Measurements from ENCODE around the gene LRRC23. TPM values are rescaled to one million over a fixed set of nuclear protein-coding genes. Genes with fewer than 3 reads are reported as not detected.
A peak's percentile ranks its signal among the peaks of the same experiment; 100 is the strongest.

LRRC23 gene
- total RNA-seq, 2 experiments from 2014 or later = 4.6 to 5.3 TPM

DNA sequence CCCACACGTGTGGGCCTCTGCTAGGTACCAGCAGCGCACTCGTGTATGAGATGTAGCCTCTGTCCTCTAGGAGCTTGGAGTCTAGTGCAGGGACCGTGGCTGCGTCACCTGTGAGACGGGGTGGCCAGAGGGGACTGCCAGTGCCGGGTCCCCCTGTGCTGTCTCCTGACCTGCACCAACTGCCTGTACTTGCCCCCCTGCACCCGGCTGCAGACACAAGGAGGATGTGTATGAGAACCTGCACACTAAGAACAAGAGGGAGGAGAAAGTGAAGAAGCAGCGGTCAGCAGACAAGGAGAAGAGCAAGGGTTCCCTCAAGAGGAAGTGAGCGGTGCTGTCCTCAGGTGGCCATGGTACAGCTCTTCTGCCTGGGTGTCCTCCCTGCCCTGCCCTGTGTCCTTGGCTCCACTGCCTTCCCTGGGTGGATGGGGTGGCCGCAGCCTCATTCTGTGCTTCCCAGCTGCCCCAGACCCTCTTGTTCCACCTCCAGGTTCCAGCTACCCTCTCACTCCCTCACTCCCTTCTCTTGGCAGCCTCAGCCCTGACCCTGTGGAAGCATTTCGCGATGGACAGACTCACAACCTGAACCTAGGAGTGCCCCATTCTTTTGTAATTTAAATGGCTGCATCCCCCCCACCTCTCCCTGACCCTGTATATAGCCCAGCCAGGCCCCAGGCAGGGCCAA lies 56.1 kb downstream of the LRRC23 start:
- TF ChIP-seq, protein P1, sequence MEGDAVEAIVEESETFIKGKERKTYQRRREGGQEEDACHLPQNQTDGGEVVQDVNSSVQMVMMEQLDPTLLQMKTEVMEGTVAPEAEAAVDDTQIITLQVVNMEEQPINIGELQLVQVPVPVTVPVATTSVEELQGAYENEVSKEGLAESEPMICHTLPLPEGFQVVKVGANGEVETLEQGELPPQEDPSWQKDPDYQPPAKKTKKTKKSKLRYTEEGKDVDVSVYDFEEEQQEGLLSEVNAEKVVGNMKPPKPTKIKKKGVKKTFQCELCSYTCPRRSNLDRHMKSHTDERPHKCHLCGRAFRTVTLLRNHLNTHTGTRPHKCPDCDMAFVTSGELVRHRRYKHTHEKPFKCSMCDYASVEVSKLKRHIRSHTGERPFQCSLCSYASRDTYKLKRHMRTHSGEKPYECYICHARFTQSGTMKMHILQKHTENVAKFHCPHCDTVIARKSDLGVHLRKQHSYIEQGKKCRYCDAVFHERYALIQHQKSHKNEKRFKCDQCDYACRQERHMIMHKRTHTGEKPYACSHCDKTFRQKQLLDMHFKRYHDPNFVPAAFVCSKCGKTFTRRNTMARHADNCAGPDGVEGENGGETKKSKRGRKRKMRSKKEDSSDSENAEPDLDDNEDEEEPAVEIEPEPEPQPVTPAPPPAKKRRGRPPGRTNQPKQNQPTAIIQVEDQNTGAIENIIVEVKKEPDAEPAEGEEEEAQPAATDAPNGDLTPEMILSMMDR (IDR thresholded peaks at IDR 0.05) = peak; percentile 20
- H3K4me1 Mint-ChIP-seq (ENCODE audit: low read depth) = peaks cover 90% of the 10 kb centered on the region
- H3K27ac Mint-ChIP-seq = peak overlapping the region; percentile 93
- intact Hi-C loops (cut with micrococcal nuclease) = loop anchor here (2.0 kb wide), 1 partner anchor 16 kb away; the partner anchor contains the start of gene C12orf57
- peak; percentile 68 for DNase-seq
- H3K9me3 Mint-ChIP-seq = no peaks in the 10 kb centered on the region
- peak overlapping the region; percentile 95 for H3K4me3 Mint-ChIP-seq
- H3K36me3 Mint-ChIP-seq (ENCODE audit: low read depth) = peaks cover 72% of the 10 kb centered on the region
- H3K27me3 Mint-ChIP-seq = no peaks in the 10 kb centered on the region
- CTCF ChIA-PET = interaction anchor here (1.0 to 13.5 kb wide), 7 partner anchors 8 to 88 kb away, joined by 3 to 460 read pairs (median 4); partner anchors contain the start of genes C12orf57, PTPN6, RNU7-1 and SPSB2
- POLR2A ChIA-PET = interaction anchor here (0.9 to 25.2 kb wide), 8 partner anchors 10 to 147 kb away, joined by 3 to 1266 read pairs (median 5); partner anchors contain the start of genes ATN1, C12orf57, EMG1 and PTPN6
- peak; percentile 16 for ATAC-seq

DNA sequence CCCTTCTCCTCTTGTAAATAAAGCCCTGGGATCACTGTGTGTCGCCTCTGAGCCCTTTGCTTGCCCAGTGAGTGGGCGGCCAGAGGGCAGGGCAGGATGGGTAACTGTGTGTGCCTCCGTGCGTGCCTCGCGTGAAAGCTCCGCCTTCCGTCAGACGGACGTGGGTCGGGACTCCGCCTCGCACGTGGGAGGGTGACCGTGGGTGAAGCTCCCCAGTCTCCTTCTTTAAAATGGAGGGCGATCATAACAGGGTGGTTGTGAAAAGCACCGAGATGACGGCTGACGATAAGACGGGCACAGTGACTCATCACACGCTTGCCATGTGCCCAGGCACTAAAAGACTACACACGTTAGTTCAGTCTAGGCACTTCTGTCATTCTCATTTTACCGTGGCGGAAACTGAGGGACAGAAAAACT lies 56.7 kb downstream of the LRRC23 start:
- CTCF ChIA-PET = interaction anchor here (0.8 to 13.5 kb wide), 8 partner anchors 19 to 92 kb away, joined by 3 to 460 read pairs (median 4); partner anchors contain the start of genes C12orf57, PTPN6, RNU7-1 and SPSB2
- Mint-ChIP-seq H3K27me3 (no peaks in the 10 kb centered on the region), H3K27ac (peak overlapping the region; percentile 93), H3K36me3 (ENCODE audit: low read depth) (peaks cover 69% of the 10 kb centered on the region), H3K9me3 (no peaks in the 10 kb centered on the region), H3K4me1 (ENCODE audit: low read depth) (peaks cover 87% of the 10 kb centered on the region), H3K4me3 (peak overlapping the region; percentile 95)
- intact Hi-C loops (cut with micrococcal nuclease) = loop anchor here (2.0 kb wide), 1 partner anchor 16 kb away; the partner anchor contains the start of gene C12orf57
- POLR2A ChIA-PET = interaction anchor here (1.0 to 25.2 kb wide), 7 partner anchors 12 to 159 kb away, joined by 3 to 1266 read pairs (median 3); partner anchors contain the start of genes ATN1, C12orf57, PTPN6 and RNU7-1
- TF ChIP-seq, protein P1 (IDR thresholded peaks at IDR 0.05) = no peak
- peak; percentile 97 for DNase-seq
- peak; percentile 68 for ATAC-seq

DNA sequence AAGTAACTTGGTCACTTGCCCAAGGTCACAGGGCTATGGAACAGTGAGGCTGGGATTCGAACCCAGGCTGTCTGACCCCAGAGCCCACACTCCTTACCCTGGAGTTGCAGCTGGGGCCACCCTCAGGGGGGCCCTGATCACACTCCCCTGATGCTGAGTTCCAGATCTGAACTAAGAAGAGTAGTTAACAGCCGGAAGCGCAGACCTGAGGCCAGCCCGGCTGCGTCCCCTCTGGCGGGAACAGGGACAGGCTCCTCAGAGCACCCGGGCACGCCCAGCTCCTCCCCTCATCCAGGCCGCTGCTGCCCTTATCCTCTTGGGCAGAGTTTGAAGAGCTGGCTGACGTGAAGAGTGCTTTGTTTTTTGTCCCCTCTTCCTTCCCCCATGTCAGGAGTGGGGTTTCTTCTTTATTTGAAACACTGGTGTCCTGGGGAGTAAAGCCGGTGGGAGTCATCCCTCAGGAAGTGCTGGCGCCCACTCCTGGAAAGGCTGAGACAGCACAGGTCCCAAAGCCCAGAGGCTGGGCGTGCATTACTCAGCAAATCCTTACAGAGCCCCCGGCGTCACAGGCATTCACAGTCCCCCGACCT lies 57.2 kb downstream of the LRRC23 start:
- Mint-ChIP-seq H3K4me1 (ENCODE audit: low read depth) (peaks cover 84% of the 10 kb centered on the region), H3K27me3 (no peaks in the 10 kb centered on the region), H3K4me3 (peak overlapping the region; percentile 95), H3K27ac (peak overlapping the region; percentile 93), H3K36me3 (ENCODE audit: low read depth) (peaks cover 67% of the 10 kb centered on the region), H3K9me3 (no peaks in the 10 kb centered on the region)
- peak; percentile 78 for DNase-seq
- CTCF ChIA-PET = interaction anchor here (0.8 to 13.5 kb wide), 7 partner anchors 20 to 92 kb away, joined by 3 to 460 read pairs (median 4); partner anchors contain the start of genes C12orf57, LPCAT3, PTPN6 and RNU7-1
- peak; percentile 43 for ATAC-seq
- intact Hi-C loops (cut with micrococcal nuclease) = loop anchor here (2.0 kb wide), 1 partner anchor 17 kb away; the partner anchor contains the start of gene C12orf57
- POLR2A ChIA-PET = interaction anchor here (1.0 to 25.2 kb wide), 7 partner anchors 12 to 158 kb away, joined by 3 to 1266 read pairs (median 3); partner anchors contain the start of genes ATN1, C12orf57, PTPN6 and RNU7-1
- TF ChIP-seq, protein P1 (IDR thresholded peaks at IDR 0.05) = no peak

DNA sequence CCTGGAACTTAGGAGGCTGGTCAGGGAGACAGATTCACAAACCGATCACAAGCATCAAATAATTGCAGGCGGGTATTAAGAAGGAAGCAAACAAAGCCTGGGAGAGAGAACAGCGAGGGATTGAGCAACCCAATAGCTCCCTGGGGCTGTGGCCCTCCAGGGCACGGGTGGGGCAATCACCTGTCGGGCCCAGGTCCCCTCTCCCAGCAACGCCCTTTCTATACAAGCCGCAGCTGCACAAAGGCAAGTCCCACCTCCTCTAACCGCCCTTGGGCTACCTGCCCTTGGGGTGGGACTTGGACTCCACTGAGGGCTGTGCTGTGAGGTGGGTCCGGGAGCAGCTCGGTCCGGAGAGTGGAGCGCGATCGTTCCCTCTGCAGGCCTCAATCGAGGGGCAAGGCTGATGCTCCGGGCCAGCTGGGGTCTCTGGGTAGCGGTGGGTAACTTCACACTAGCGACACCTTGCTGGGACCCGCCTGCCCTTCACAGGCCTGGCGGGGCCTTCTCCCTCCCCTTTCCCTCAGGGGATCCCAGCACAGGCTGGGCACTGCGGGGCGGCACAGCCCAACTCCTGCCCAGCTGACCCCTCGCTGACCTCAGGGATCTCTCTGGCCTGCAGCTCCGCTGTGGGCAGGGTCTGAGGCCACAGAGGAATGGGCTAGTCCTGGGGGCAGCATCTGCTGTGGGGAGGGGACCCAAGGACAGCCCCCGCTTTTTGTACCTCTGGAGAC lies 57.8 kb downstream of the LRRC23 start:
- DNase-seq = no peak
- Mint-ChIP-seq H3K27ac (peak overlapping the region; percentile 93), H3K27me3 (no peaks in the 10 kb centered on the region), H3K4me1 (ENCODE audit: low read depth) (peaks cover 82% of the 10 kb centered on the region), H3K4me3 (peak overlapping the region; percentile 95), H3K9me3 (no peaks in the 10 kb centered on the region), H3K36me3 (ENCODE audit: low read depth) (peaks cover 67% of the 10 kb centered on the region)
- TF ChIP-seq, protein P1 (IDR thresholded peaks at IDR 0.05) = no peak
- intact Hi-C loops (cut with micrococcal nuclease) = no loop called here
- POLR2A ChIA-PET = interaction anchor here (1.0 to 25.2 kb wide), 5 partner anchors 11 to 158 kb away, joined by 3 to 1266 read pairs (median 8); partner anchors contain the start of genes ATN1, C12orf57, PTPN6 and RNU7-1
- ATAC-seq = no peak
- CTCF ChIA-PET = interaction anchor here (0.8 to 13.5 kb wide), 5 partner anchors 20 to 90 kb away, joined by 3 to 460 read pairs (median 13); partner anchors contain the start of genes C12orf57, LPCAT3, PTPN6 and RNU7-1

Measured in activated CD8-positive, alpha-beta T cell treated with anti-CD3 and anti-CD28 coated beads for 36 hours (primary cell).